Effector memory CD4-positive, alpha-beta T cell (primary cell): ENCODE data around the gene PLEKHN1.

ENCODE experiments used
- DNase-seq, 3 donors: peaks; one replicate each; pipeline ENCODE4 v3.0.0-alpha.2; 2020
- H3K27ac ChIP-seq: 2 replicates; pipeline ENCODE4 v1.7.0; 2013; ENCODE audit warnings: mild to moderate bottlenecking, low read length, moderate library complexity; ENCODE audit not compliant: insufficient read depth, poor library complexity, severe bottlenecking
- H3K27me3 ChIP-seq: replicated peaks from 2 replicates; pipeline ENCODE4 v1.7.0; 2013; ENCODE audit warnings: mild to moderate bottlenecking, low read length; ENCODE audit not compliant: insufficient read depth, control insufficient read depth, poor library complexity, severe bottlenecking
- H3K36me3 ChIP-seq: 2 replicates; pipeline ENCODE4 v1.7.0; 2013; ENCODE audit warnings: mild to moderate bottlenecking, low read length, moderate library complexity; ENCODE audit not compliant: control insufficient read depth, insufficient read depth
- H3K4me1 ChIP-seq: 2 replicates; pipeline ENCODE4 v1.7.0; 2013; ENCODE audit warnings: low read length, mild to moderate bottlenecking; ENCODE audit not compliant: control insufficient read depth, insufficient read depth, poor library complexity, severe bottlenecking
- H3K4me3 ChIP-seq: 2 replicates; pipeline ENCODE4 v1.7.0; 2013; ENCODE audit warnings: low read length, low read depth, mild to moderate bottlenecking; ENCODE audit not compliant: insufficient read depth, poor library complexity, severe bottlenecking
- H3K9me3 ChIP-seq: 2 replicates; pipeline ENCODE4 v1.7.0; 2013; ENCODE audit warnings: mild to moderate bottlenecking, low read length, moderate library complexity; ENCODE audit not compliant: control insufficient read depth

Gene PLEKHN1

GRCh38 chr1:1021010-1021919 lies 55.0 kb downstream of the PLEKHN1 start:
- Histone ChIP-seq H3K9me3 (no peaks in the 10 kb centered on the region), H3K27me3 (no peaks in the 10 kb centered on the region), H3K36me3 (no peaks in the 10 kb centered on the region), H3K4me3 (no peak overlapping the region), H3K27ac (no peak overlapping the region), H3K4me1 (peaks cover 19% of the 10 kb centered on the region)
- DNase-seq: no peak

GRCh38 chr1:1021920-1022259 lies 55.6 kb downstream of the PLEKHN1 start:
- Histone ChIP-seq H3K27me3 (no peaks in the 10 kb centered on the region), H3K4me1 (peaks cover 19% of the 10 kb centered on the region), H3K9me3 (no peaks in the 10 kb centered on the region), H3K36me3 (no peaks in the 10 kb centered on the region), H3K4me3 (no peak overlapping the region), H3K27ac (no peak overlapping the region)
- DNase-seq: no peak

- peaks cover 19% of the 10 kb centered on the region for H3K4me1 ChIP-seq
- no peaks in the 10 kb centered on the region for H3K27me3 ChIP-seq
- no peak overlapping the region for H3K27ac ChIP-seq
- H3K4me3 ChIP-seq: no peak overlapping the region
- H3K9me3 ChIP-seq: no peaks in the 10 kb centered on the region
- no peaks in the 10 kb centered on the region for H3K36me3 ChIP-seq
- DNase-seq: no peak
Observed at GRCh38 chr1:1022302-1023009, 56.2 kb downstream of the PLEKHN1 start.

GRCh38 chr1:1023700-1024099 lies 57.4 kb downstream of the PLEKHN1 start:
- H3K36me3 ChIP-seq: no peaks in the 10 kb centered on the region
- peaks cover 19% of the 10 kb centered on the region for H3K4me1 ChIP-seq
- DNase-seq: no peak
- no peak overlapping the region for H3K27ac ChIP-seq
- H3K4me3 ChIP-seq: no peak overlapping the region
- no peaks in the 10 kb centered on the region for H3K9me3 ChIP-seq
- H3K27me3 ChIP-seq: no peaks in the 10 kb centered on the region

- no peaks in the 10 kb centered on the region for H3K36me3 ChIP-seq
- no peaks in the 10 kb centered on the region for H3K27me3 ChIP-seq
- DNase-seq: no peak
- H3K27ac ChIP-seq: no peak overlapping the region
- no peaks in the 10 kb centered on the region for H3K9me3 ChIP-seq
- peaks cover 15% of the 10 kb centered on the region for H3K4me1 ChIP-seq
- no peak overlapping the region for H3K4me3 ChIP-seq
Observed at GRCh38 chr1:1024149-1024770, 58.0 kb downstream of the PLEKHN1 start.

- Histone ChIP-seq H3K27me3 (no peaks in the 10 kb centered on the region), H3K36me3 (no peaks in the 10 kb centered on the region), H3K4me3 (no peak overlapping the region)
Observed at GRCh38 chr1:1024771-1025699, 58.8 kb downstream of the PLEKHN1 start.

More at GRCh38 chr1:1024771-1025699, 58.8 kb downstream of the PLEKHN1 start:
- H3K9me3 ChIP-seq: no peaks in the 10 kb centered on the region
- H3K27ac ChIP-seq: no peak overlapping the region
- no peak for DNase-seq
- peaks cover 15% of the 10 kb centered on the region for H3K4me1 ChIP-seq
